HG02571 (cell line): ENCODE measurements around the gene ACOT11.
"Not testable (repeated sequence)": the region's sequence is repeated elsewhere in the genome, so short reads cannot be mapped to it uniquely, and the experiment has no call there.

ENCODE experiments used
- ATAC-seq: cut with Tn5 transposase; IDR thresholded peaks from one replicate; pipeline ENCODE4 v1.9.1; 2021; ENCODE audit warnings: mild to moderate bottlenecking, moderate library complexity; ENCODE audit not compliant: unreplicated experiment

The ACOT11 gene

GRCh38 chr1:54547601-54548388 is at the start of gene ACOT11:
Gene ACOT11, plus strand, starts transcription at chr1:54548228. Its CDS starts 82 bp downstream, at chr1:54548310.
- ATAC-seq, result no peak

GRCh38 chr1:54498383-54499096 is 49.5 kb upstream of the ACOT11 start:
- ATAC-seq, result no peak

- ATAC-seq, result no peak
These were observed 49.0 kb upstream of the ACOT11 start for GRCh38 chr1:54499097-54499359.

- no peak for ATAC-seq
These were observed 48.5 kb upstream of the ACOT11 start for GRCh38 chr1:54499360-54500106.

GRCh38 chr1:54500107-54500431 is 48.0 kb upstream of the ACOT11 start:
- no peak for ATAC-seq

- no peak for ATAC-seq
These were observed 46.2 kb upstream of the ACOT11 start for GRCh38 chr1:54501849-54502248.

GRCh38 chr1:54502342-54502741 is 45.7 kb upstream of the ACOT11 start:
- no peak for ATAC-seq

DNA sequence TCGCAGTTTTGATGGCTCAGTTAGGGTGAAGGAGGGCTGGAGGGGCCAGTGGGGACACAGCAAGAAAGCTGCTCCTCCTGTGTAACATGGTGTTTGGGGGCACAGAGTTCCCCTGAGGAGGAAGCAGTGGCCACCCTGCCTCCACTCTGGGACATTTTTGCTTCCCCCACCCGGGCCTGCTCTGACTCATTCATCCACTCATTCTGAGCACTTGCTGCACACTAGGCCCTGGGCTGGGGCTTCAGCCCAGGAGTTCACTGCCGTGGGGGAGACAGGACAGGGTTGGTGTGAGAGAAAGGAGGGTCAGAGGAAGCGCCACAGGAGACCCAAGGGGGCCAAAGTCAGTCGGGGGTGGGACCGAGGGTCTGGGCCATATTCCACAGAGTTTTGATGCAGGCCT is 41.4 kb upstream of the ACOT11 start:
- ATAC-seq, result no peak

DNA sequence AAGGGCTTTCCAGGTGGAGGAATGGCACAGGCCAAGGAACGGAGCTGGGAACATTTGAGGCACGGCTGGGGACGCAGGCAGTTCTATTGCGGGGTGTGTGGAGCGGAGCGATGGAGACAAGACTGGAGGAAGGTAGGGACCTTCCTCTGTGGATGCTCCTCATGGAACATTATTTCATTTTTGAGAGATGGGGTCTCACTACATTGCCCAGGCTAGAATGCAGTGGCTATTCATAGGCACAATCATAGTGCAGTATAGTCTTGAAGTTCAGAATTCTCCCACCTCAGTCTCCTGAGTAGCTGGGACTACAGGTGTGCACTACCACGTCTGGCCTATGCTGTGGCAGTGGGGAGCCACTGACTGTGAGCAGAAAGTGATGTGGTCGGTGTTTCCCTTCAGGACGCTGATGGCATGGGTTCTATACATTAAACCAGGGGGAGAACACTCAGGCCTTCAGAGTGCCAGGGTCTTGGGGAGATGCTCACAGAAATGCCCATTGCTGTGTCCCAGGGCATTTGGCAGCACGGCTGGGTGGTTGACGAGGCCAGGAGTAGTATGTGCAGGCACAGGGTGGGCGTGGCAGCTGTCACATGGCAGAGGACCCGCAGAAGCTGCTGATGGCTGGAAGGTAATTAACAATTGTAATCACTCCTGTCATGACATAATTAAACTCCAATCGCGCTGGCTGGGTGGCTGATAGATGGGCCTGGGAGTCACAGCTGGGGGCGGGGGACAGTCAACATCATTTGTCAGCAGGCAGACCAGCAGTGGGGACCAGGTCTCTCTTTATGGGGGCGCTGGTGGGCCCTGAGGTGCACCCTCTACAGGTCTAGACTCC is 40.8 kb upstream of the ACOT11 start:
- no peak for ATAC-seq

DNA sequence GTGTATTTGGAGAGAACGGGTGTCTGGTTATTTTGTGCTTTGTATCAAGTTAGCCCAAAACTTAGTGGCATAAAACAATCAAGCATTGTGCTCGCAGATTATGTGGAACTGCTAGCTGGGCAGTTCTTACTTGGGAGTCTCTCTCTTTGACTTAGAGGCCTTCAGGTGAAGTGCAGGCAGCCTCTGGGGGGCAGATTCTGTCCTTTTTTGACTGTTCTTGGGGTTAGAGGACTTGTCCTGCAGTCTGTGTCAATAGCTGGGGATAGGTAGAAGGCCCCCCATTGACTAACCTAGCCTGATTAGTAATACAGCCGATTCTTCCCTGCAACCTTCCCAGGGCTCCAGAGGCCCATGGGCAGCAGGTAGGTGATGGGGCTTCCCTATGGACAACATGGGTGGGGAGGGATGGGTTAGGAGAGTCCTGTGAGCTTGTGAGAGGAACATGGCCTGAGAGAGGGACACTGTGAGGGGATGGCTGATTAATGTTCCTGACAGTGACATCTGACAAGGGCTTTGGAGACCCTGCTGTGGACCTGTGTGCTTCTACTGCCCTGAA is 37.2 kb upstream of the ACOT11 start:
- no peak for ATAC-seq

- not testable (repeated sequence) for ATAC-seq
These were observed 34.0 kb upstream of the ACOT11 start for GRCh38 chr1:54513921-54514580.

DNA sequence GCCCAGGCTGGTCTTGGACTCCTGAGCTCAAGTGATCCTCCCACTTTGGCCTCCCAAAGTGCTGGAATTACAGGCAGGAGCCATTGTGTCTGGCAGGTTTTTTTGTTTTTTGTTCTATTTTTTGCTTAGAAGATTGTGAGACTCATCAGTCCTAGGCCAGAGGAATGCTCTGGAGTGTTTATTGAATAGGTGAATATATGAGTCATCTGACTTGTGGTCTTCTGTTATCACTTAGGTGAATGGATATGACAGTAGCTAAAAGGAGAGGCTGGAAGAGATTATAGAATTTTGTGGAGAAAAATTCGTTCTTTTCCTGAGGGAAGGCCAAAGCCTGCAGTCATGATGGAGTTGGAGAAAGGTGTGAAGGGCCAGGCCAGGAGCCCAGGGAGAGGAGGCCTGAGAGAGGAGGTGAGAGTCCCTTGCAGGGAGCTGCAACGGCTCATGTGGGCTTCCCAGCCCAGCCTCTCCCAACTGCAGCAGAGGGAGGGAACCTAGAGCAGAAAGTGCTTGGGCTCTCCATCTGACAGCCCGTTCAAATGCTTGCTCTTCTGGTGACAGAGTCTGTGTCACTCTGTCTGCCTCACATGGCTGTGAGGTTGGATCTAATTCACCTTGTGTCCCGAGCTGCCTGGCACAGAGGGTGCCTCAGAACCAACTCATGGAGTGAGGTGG is 31.6 kb upstream of the ACOT11 start:
- ATAC-seq, result no peak

GRCh38 chr1:54517496-54517895 is 30.5 kb upstream of the ACOT11 start:
- no peak for ATAC-seq

DNA sequence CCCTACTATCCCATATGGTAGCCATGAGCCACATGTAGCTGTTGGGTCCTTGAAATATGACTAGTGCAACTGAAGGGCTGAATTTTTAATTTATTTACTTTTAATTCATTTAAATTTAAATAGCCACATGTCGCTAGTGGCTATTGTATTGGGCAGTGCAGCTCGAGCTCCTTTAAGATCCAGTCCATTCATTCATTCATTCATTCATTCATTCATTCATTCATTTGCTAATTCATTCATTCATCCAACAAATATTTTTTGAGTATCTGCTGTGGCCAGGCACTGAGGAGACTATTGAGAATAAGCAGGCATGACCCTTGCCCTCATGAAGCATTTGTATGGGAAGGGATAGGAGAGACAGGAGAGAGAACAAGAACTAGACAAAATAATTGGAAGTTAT is 29.5 kb upstream of the ACOT11 start:
- no peak for ATAC-seq

- ATAC-seq, result no peak
These were observed 28.3 kb upstream of the ACOT11 start for GRCh38 chr1:54519709-54520108.

DNA sequence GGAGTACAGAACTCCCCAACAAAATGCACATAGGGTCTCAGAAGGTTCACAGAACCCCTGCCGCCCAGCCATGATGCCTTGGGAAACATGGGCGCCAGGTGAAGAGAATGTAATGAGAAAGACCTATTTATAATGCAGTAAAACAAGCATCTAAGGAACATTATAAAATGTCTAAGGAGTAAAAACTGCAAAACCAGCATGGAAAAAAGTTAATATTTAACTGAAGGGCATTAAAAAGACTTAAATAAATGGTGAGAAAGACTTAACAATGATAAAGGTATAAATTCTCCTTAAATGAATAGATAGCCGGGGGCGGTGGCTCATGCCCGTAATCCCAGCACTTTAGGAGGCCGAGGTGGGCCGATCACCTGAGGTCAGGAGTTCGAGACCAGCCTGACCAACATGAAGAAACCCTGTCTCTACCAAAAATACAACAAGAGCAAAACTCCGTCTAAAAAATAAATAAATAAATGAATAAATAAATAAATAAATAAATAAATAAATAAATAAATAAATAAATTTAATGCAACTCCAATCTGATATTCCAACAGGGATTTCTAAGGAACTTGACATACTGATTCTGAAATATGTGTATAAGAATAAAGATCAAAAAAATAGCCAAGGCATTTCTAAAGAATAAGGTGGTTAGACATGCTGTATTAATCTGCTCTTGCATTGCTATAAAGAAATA is 27.3 kb upstream of the ACOT11 start:
- ATAC-seq, result no peak

DNA sequence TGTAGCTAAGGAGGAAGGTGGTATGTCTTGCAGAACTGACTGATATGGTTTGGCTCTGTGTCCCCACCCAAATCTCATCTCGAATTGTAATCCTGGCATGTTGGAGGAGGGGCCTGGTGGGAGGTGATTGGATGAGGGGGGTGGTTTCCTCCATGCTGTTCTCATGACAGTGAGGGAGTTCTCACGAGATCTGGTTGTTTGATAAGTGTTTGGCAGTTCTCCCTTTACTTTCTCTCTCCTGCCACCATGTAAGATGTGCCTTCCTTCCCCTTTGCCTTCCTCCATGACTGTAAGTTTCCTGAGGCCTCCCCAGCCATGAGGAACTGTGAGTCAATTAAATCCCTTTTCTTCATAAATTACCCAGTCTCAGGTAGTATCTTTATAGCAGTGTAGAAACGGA is 21.5 kb upstream of the ACOT11 start:
- ATAC-seq, result not testable (repeated sequence)

GRCh38 chr1:54528613-54529012 is 19.4 kb upstream of the ACOT11 start:
- no peak for ATAC-seq

DNA sequence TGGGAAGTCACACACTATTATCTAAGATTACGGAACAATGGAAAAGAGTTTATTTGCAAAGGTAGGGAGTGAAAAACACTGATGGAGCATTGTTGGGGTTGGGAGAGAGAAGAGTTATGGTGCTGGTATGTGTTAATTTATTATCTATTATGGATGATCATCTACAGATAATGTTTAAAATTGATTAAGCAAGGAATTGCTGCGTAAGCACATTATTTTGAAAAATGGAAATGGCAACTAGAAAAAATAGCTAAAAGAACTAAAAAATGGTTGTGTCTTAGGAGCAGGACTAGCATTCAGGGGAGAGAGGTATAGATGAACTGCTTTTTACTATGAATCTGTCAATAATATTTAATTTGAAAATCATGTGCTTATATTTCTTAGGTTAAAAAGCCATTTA is 16.0 kb upstream of the ACOT11 start:
- ATAC-seq, result no peak
